NT2/D1 (cell line): ENCODE measurements around the gene DIP2C.

ENCODE experiments used
- DNase-seq: peaks from one replicate; pipeline ENCODE4 v3.0.0-alpha.2; 2011; ENCODE audit warnings: low read depth, low spot score
- H3K27me3 ChIP-seq: 2 replicates; pipeline ENCODE4 v1.6.0; 2011; ENCODE audit warnings: mild to moderate bottlenecking; ENCODE audit not compliant: insufficient read length, insufficient read depth
- H3K36me3 ChIP-seq: 2 replicates; pipeline ENCODE4 v1.6.1; 2011; ENCODE audit warnings: mild to moderate bottlenecking, low read length, mixed read lengths; ENCODE audit not compliant: insufficient read depth, insufficient read length
- H3K4me1 ChIP-seq: 2 replicates; pipeline ENCODE4 v1.5.1; 2011; ENCODE audit not compliant: insufficient read depth, insufficient read length
- H3K4me3 ChIP-seq: 2 replicates; pipeline ENCODE4 v1.5.1; 2011; ENCODE audit warnings: low read depth; ENCODE audit not compliant: insufficient read length
- H3K9ac ChIP-seq: 2 replicates; pipeline ENCODE4 v1.6.0; 2011; ENCODE audit warnings: low read depth; ENCODE audit not compliant: insufficient read length
- H3K9me3 ChIP-seq: 2 replicates; pipeline ENCODE4 v1.5.1; 2011; ENCODE audit warnings: mild to moderate bottlenecking, low read length; ENCODE audit not compliant: insufficient read depth
- SUZ12 ChIP-seq: IDR thresholded peaks from 2 replicates; pipeline ENCODE4 v1.6.1; 2011; ENCODE audit not compliant: insufficient read length, insufficient read depth; ENCODE audit errors: extremely low read depth
- YY1 ChIP-seq: IDR thresholded peaks from 2 replicates; pipeline ENCODE4 v1.6.1; 2011; ENCODE audit not compliant: insufficient read length, insufficient read depth
- ZNF274 ChIP-seq: IDR thresholded peaks from 2 replicates; pipeline ENCODE4 v1.6.1; 2011; ENCODE audit warnings: mild to moderate bottlenecking, low read depth, low read length

Gene DIP2C

DNA sequence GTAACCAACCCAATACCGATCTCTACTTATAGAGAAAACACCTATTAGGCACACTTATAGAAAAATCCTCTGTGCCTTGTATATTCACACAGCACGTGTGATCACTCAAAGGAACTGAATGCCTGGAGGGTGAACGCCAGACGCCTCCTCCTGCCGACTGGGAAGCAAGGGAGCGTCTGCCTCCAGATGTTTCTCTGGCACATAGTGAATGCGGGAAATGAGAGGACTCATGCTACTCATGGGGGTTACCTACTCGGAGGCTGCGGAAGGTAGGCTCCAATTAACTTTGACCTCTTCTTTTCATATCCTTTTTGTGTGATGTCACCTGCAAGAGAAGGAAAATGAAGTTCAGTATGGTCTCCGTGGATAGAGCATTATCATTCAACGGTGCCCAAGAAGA lies 203.3 kb downstream of the DIP2C start:
- peaks cover 3% of the 10 kb centered on the region for H3K36me3 ChIP-seq
- no peak for TF ChIP-seq SUZ12
- TF ChIP-seq ZNF274, result no peak
- no peak for TF ChIP-seq YY1
- no peak for DNase-seq
- H3K4me3 ChIP-seq, result no peak overlapping the region
- no peak overlapping the region for H3K9ac ChIP-seq
- peaks cover 6% of the 10 kb centered on the region for H3K4me1 ChIP-seq
- no peaks in the 10 kb centered on the region for H3K9me3 ChIP-seq
- H3K27me3 ChIP-seq, result no peaks in the 10 kb centered on the region

- H3K27me3 ChIP-seq, result no peaks in the 10 kb centered on the region
- DNase-seq, result no peak
- H3K9ac ChIP-seq, result no peak overlapping the region
- peaks cover 4% of the 10 kb centered on the region for H3K36me3 ChIP-seq
- TF ChIP-seq ZNF274 (no peak), YY1 (no peak), SUZ12 (no peak)
- H3K4me1 ChIP-seq, result peaks cover 6% of the 10 kb centered on the region
- H3K4me3 ChIP-seq, result no peak overlapping the region
- no peaks in the 10 kb centered on the region for H3K9me3 ChIP-seq
Measured at GRCh38 chr10:485776-486175, 203.7 kb downstream of the DIP2C start.

DNA sequence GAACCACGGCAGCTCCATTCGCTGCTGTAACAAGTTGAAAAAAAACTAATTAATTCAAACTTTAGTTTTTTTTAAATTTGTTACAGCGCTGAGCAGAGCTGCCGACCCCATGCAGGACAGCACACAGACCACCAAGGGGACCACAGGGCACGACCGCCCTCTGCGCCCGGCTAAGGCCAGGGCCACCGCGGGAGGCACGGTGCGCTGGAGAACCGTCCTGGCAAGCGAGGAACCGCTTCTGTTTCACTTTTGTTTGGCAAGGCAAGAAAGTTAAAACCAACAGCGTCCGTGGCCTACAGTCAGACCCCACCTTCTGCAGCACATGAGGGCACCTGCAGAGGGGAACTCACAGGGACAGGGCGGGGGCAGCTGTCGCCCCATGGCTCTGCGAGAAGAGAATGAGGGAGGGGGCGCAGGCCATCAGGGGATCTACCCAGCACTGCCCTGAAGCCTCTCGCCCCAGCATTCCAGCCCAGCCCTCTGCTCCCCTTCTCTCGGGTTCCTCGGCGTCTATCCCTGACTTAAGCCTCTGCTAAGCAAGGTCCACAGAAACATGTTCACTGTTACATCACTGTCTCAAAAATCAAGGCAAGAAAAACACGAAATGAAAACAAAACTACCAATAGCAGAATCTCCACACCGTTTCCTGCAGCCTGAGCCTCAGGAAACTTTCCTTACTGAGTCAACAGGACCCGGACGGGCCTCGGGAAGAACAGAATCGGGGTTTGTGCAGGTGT lies 204.4 kb downstream of the DIP2C start:
- DNase-seq, result no peak
- TF ChIP-seq SUZ12, result no peak
- Histone ChIP-seq H3K4me3 (no peak overlapping the region), H3K4me1 (peaks cover 6% of the 10 kb centered on the region), H3K27me3 (no peaks in the 10 kb centered on the region), H3K36me3 (peaks cover 9% of the 10 kb centered on the region), H3K9me3 (no peaks in the 10 kb centered on the region), H3K9ac (no peak overlapping the region)

DNA sequence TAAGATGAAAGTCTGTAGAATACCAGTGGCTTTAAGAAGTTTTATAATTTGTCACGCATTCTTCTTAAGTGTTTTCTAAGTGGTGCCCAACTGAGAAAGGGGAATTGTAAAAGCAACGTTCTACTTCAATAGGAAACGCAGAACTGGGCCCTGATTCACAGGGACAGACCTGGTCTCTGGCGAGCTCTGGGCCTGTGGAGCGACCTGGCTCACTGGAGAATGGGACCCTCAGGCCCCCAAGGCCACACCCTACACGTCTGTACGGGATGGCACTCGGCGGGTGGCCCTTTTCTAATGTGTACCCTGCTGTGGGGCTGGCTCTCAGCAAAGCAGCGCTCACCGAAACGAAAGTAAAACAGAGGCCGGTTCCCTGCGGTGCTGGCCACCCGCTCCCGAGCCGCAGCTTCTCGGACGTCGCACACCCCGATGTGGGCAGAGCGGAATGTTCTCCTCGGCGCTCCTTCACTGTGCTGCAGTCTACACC lies 205.0 kb downstream of the DIP2C start:
- peaks cover 6% of the 10 kb centered on the region for H3K4me1 ChIP-seq
- no peak for DNase-seq
- H3K36me3 ChIP-seq, result peaks cover 9% of the 10 kb centered on the region
- no peaks in the 10 kb centered on the region for H3K9me3 ChIP-seq
- TF ChIP-seq YY1 (no peak), ZNF274 (no peak)
- no peak overlapping the region for H3K4me3 ChIP-seq
- no peak overlapping the region for H3K9ac ChIP-seq
- H3K27me3 ChIP-seq, result no peaks in the 10 kb centered on the region

DNA sequence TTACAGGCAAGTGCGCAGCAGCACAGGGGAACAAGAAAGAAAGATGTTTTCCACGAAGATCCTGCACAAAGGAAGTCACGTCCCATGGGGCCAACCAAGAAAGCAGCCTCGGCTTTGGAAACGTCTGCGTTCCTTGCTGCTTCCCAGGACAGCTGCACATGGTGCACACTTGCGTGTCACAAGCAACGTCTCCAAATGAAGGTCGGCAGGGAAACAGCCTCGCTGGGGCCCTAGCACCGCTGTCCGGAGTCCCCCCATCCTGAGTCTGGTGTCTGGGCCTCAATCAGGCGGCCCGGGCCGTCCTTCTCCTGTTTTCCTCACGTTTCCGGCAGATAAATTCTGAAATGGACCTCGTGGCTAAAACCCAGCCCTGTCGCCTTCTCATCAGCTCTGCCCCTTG lies 206.2 kb downstream of the DIP2C start:
- H3K9me3 ChIP-seq, result no peaks in the 10 kb centered on the region
- no peaks in the 10 kb centered on the region for H3K27me3 ChIP-seq
- no peak for DNase-seq
- no peak overlapping the region for H3K4me3 ChIP-seq
- no peak overlapping the region for H3K9ac ChIP-seq
- peaks cover 9% of the 10 kb centered on the region for H3K36me3 ChIP-seq
- H3K4me1 ChIP-seq, result peaks cover 6% of the 10 kb centered on the region
- no peak for TF ChIP-seq ZNF274
- no peak for TF ChIP-seq SUZ12
- TF ChIP-seq YY1, result no peak

DNA sequence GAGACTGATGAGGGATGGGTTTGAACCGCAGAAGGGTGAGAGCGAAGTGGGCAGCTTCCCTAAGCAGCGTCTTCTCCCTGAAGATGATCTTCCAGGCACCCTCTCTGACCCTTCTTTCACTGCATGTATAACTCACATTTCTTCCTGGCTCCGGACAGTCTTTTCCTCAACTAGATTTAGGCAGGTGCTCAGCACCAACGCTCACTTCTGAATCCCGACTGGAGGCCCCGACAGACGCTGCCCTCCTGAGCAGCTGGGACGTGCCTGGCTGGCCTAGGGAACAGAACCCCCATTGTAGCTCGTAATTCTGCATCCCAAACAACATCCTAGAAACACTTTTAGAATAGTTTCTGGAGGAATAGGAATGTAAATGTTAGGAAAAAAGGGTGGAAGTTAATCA lies 206.6 kb downstream of the DIP2C start:
- no peak for DNase-seq
- Histone ChIP-seq H3K4me3 (no peak overlapping the region), H3K27me3 (no peaks in the 10 kb centered on the region), H3K4me1 (peaks cover 6% of the 10 kb centered on the region), H3K9ac (no peak overlapping the region), H3K36me3 (peaks cover 9% of the 10 kb centered on the region), H3K9me3 (no peaks in the 10 kb centered on the region)
- TF ChIP-seq YY1 (no peak), ZNF274 (no peak), SUZ12 (no peak)

- no peaks in the 10 kb centered on the region for H3K27me3 ChIP-seq
- H3K36me3 ChIP-seq, result peaks cover 9% of the 10 kb centered on the region
- no peak for DNase-seq
- no peak for TF ChIP-seq YY1
- no peak for TF ChIP-seq SUZ12
- TF ChIP-seq ZNF274, result no peak
- H3K9ac ChIP-seq, result no peak overlapping the region
- H3K4me1 ChIP-seq, result peaks cover 6% of the 10 kb centered on the region
- no peaks in the 10 kb centered on the region for H3K9me3 ChIP-seq
- no peak overlapping the region for H3K4me3 ChIP-seq
Measured at GRCh38 chr10:482051-482501, 207.4 kb downstream of the DIP2C start.
